ENCODE measurements around the gene KAT2A. TPM values are rescaled to one million over a fixed set of nuclear protein-coding genes. Genes with fewer than 3 reads are reported as not detected.

The KAT2A gene
- total RNA-seq, 1 donor from 2014 or later: 18.4 TPM

- H3K4me2 ChIP-seq: no peak overlapping the region
- H3K9me3 Mint-ChIP-seq: no peaks in the 10 kb centered on the region
- no peak for TF ChIP-seq EZH2 (IDR thresholded peaks at IDR 0.05)
- no peak for TF ChIP-seq EZH2phosphoT487 (IDR thresholded peaks at IDR 0.05)
- TF ChIP-seq CTCF (IDR thresholded peaks at IDR 0.05): no peak
- no peaks in the 10 kb centered on the region for H3K9me3 ChIP-seq (ENCODE audit: low read depth)
- H3K36me3 ChIP-seq: no peaks in the 10 kb centered on the region
- H3K27ac Mint-ChIP-seq: no peak overlapping the region
- peaks cover 4% of the 10 kb centered on the region for H3K27me3 Mint-ChIP-seq (ENCODE audit: insufficient read depth, low read depth)
- no peak overlapping the region for H3K4me3 ChIP-seq
- peak overlapping the region; percentile 50 for H3K4me3 Mint-ChIP-seq
- DNase-seq (ENCODE audit: low spot score): no peak
- H2AFZ ChIP-seq (replicated peaks): no peak overlapping the region
- no peaks in the 10 kb centered on the region for H3K27me3 ChIP-seq
- no peaks in the 10 kb centered on the region for H3K79me2 ChIP-seq (ENCODE audit: low read depth)
- H4K20me1 ChIP-seq (ENCODE audit: low read depth): no peaks in the 10 kb centered on the region
- peaks cover 13% of the 10 kb centered on the region for H3K4me1 Mint-ChIP-seq
- no peaks in the 10 kb centered on the region for H3K4me1 ChIP-seq
- peaks cover 4% of the 10 kb centered on the region for H3K36me3 Mint-ChIP-seq
- H3K27ac ChIP-seq: no peak overlapping the region
- no peaks in the 10 kb centered on the region for H3F3A ChIP-seq (ENCODE audit: low read depth)
- no peak overlapping the region for H3K9ac ChIP-seq
These were observed 7.7 kb downstream of the KAT2A start for GRCh38 chr17:42113293-42114069.

GRCh38 chr17:42112552-42113176, 8.5 kb downstream of the KAT2A start, which contains the start of gene DHX58:
DHX58 (minus strand) TSS chr17:42112714; CDS start chr17:42111892, 822 bp downstream.
- Histone ChIP-seq H3K4me2 (no peak within 1 kb of the TSS), H3K4me1 (peaks cover 4% of the 10 kb centered on the region), H3K27ac (no peak within 1 kb of the TSS), H3K36me3 (no peaks in the 10 kb centered on the region), H4K20me1 (ENCODE audit: low read depth) (no peaks in the 10 kb centered on the region), H2AFZ (replicated peaks) (no peak within 1 kb of the TSS), H3F3A (ENCODE audit: low read depth) (no peaks in the 10 kb centered on the region), H3K9ac (no peak within 1 kb of the TSS), H3K4me3 (no peak within 1 kb of the TSS), H3K9me3 (ENCODE audit: low read depth) (no peaks in the 10 kb centered on the region), H3K79me2 (ENCODE audit: low read depth) (no peaks in the 10 kb centered on the region), H3K27me3 (no peaks in the 10 kb centered on the region)
- peak within 1 kb of the TSS; percentile 50 for H3K4me3 Mint-ChIP-seq
- H3K27ac Mint-ChIP-seq: no peak within 1 kb of the TSS
- H3K4me1 Mint-ChIP-seq: peaks cover 20% of the 10 kb centered on the region
- DNase-seq (ENCODE audit: low spot score): no peak
- H3K9me3 Mint-ChIP-seq: no peaks in the 10 kb centered on the region
- H3K27me3 Mint-ChIP-seq (ENCODE audit: insufficient read depth, low read depth): peaks cover 4% of the 10 kb centered on the region
- peaks cover 4% of the 10 kb centered on the region for H3K36me3 Mint-ChIP-seq
- no peak for TF ChIP-seq EZH2phosphoT487 (IDR thresholded peaks at IDR 0.05)
- no peak for TF ChIP-seq EZH2 (IDR thresholded peaks at IDR 0.05)
- no peak for TF ChIP-seq CTCF (IDR thresholded peaks at IDR 0.05)

- Histone ChIP-seq H3K9me3 (ENCODE audit: low read depth) (no peaks in the 10 kb centered on the region), H3K27me3 (peaks cover 5% of the 10 kb centered on the region), H4K20me1 (ENCODE audit: low read depth) (no peaks in the 10 kb centered on the region), H3K4me1 (peaks cover 4% of the 10 kb centered on the region), H2AFZ (replicated peaks) (no peak overlapping the region), H3F3A (ENCODE audit: low read depth) (no peaks in the 10 kb centered on the region), H3K79me2 (ENCODE audit: low read depth) (no peaks in the 10 kb centered on the region), H3K4me2 (no peak overlapping the region), H3K9ac (no peak overlapping the region), H3K4me3 (no peak overlapping the region), H3K36me3 (no peaks in the 10 kb centered on the region), H3K27ac (no peak overlapping the region)
- Mint-ChIP-seq H3K9me3 (no peaks in the 10 kb centered on the region), H3K4me3 (no peak overlapping the region), H3K36me3 (peaks cover 4% of the 10 kb centered on the region), H3K27ac (no peak overlapping the region), H3K27me3 (ENCODE audit: insufficient read depth, low read depth) (peaks cover 3% of the 10 kb centered on the region), H3K4me1 (peaks cover 20% of the 10 kb centered on the region)
- DNase-seq (ENCODE audit: low spot score): no peak
- TF ChIP-seq EZH2phosphoT487 (IDR thresholded peaks at IDR 0.05) (no peak), EZH2 (IDR thresholded peaks at IDR 0.05) (no peak), CTCF (IDR thresholded peaks at IDR 0.05) (no peak)
These were observed 9.2 kb downstream of the KAT2A start for GRCh38 chr17:42111871-42112551.

Data from neural progenitor cell (in vitro differentiated cells).